Naive thymus-derived CD8-positive, alpha-beta T cell (primary cell): Measurements from ENCODE around the gene NUCKS1. TPM values are rescaled to one million over a fixed set of nuclear protein-coding genes. Genes with fewer than 3 reads are reported as not detected.

Experiments used
- ATAC-seq, 2 donors: fragments of 150-1000 bp; cut with Tn5 transposase in 1 of 2; sonication (Bioruptor Pico), chemical (Tn5 transposase) in 1 of 2; 1 replicate in 1 of 2; 2 replicates in 1 of 2; pipeline ENCODE4 v1.10.0; 2021; ENCODE audit warnings: mild to moderate bottlenecking in 2 of 2, moderate library complexity in 2 of 2
- POLR2A ChIA-PET: fragments of 350-600 bp; sonication (Branson Sonifier 250); formaldehyde crosslinking; loops from one replicate; lab custom pipeline; 2021; ENCODE audit warnings: antibody characterized with exemption; lab: Charles Lee
- DNase-seq, 10 donors: peaks; one replicate each; pipeline versions ENCODE4 v3.0.0 to v3.0.0-alpha.2; 2020 to 2022
- H3K27ac Mint-ChIP-seq, 10 donors: one replicate each; pipeline ENCODE4 v1.8.0; 2020 to 2022; ENCODE audit warnings: mild to moderate bottlenecking in 10 of 10, mixed read lengths in 10 of 10, moderate library complexity in 4 of 10, inconsistent platforms in 1 of 10
- H3K27me3 Mint-ChIP-seq, 5 donors: one replicate each; pipeline ENCODE4 v1.8.0; 2021 to 2022; ENCODE audit warnings: mixed read lengths in 5 of 5
- H3K36me3 Mint-ChIP-seq, 3 donors: one replicate each; pipeline ENCODE4 v1.8.0; 2020 to 2022; ENCODE audit warnings: mixed read lengths in 3 of 3, mild to moderate bottlenecking in 2 of 3, inconsistent platforms in 1 of 3
- H3K4me1 Mint-ChIP-seq, 4 donors: one replicate each; pipeline ENCODE4 v1.8.0; 2021 to 2022; ENCODE audit warnings: mixed read lengths in 4 of 4
- H3K4me3 Mint-ChIP-seq, 10 donors: one replicate each; pipeline ENCODE4 v1.8.0; 2020 to 2022; ENCODE audit warnings: mild to moderate bottlenecking in 10 of 10, mixed read lengths in 10 of 10, moderate library complexity in 6 of 10, inconsistent platforms in 1 of 10
- H3K9me3 Mint-ChIP-seq, 9 donors: one replicate each; pipeline ENCODE4 v1.8.0; 2020 to 2022; ENCODE audit warnings: mixed read lengths in 9 of 9, mild to moderate bottlenecking in 3 of 9, inconsistent platforms in 1 of 9, moderate library complexity in 1 of 9
- polyA plus RNA-seq, 3 donors: library from polyadenylated mRNA; unstranded; fragments of 300-500 nt; fragmentation: Illumina TruSeq; gene quantifications; one replicate each; pipeline ENCODE4 v1.2.3, GENCODE V29; 2021
- total RNA-seq, 8 experiments: library from RNA in 2 of 8; stranded (reverse) in 2 of 8; gene quantifications; one replicate each; pipeline ENCODE4 v1.2.3 and lab custom pipeline; 2021 to 2026

Gene NUCKS1
- total and polyA plus RNA-seq, 5 experiments from 2014 or later = 17.3 to 115 (median 26.1) TPM

- no peaks in the 10 kb centered on the region for H3K27me3 Mint-ChIP-seq
- no peaks in the 10 kb centered on the region for H3K9me3 Mint-ChIP-seq
- peaks cover 0 to 49% (median 20%) of the 10 kb centered on the region in 3 donors for H3K36me3 Mint-ChIP-seq
- ATAC-seq (no peak), DNase-seq (no peak)
- peak overlapping the region in 5 of 10 donors; percentile 4 to 61 (median 35) for H3K27ac Mint-ChIP-seq
- H3K4me1 Mint-ChIP-seq = peaks cover 16 to 36% (median 25%) of the 10 kb centered on the region in 4 donors
- POLR2A ChIA-PET = no interaction called here
- no peak overlapping the region for H3K4me3 Mint-ChIP-seq
Measured at GRCh38 chr1:205767248-205767647, 17.3 kb upstream of the NUCKS1 start.

DNA sequence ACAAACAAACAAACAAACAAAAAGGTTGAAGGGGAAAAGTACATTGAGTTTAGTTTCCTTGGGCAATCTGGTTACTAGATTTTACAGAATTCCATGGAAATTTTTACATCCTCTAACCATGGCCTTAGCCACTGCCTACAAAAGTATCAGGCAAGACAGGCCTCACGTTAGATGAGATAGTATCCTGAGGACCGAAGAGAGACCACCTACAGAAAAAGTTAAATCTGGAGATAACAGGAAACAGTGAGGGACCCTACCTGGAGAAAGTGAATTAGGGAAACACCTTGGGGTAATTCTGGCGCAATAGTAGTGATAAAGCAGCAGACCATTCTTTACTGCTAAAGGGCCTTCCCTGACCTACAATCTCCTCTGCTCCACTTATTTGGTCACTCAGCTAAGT, 16.6 kb upstream of the NUCKS1 start:
- peaks cover 0 to 49% (median 20%) of the 10 kb centered on the region in 3 donors for H3K36me3 Mint-ChIP-seq
- DNase-seq (no peak), ATAC-seq (no peak)
- H3K4me3 Mint-ChIP-seq = no peak overlapping the region
- peaks cover 10 to 30% (median 18%) of the 10 kb centered on the region in 4 donors for H3K4me1 Mint-ChIP-seq
- H3K27ac Mint-ChIP-seq = peak overlapping the region in 5 of 10 donors; percentile 21 to 85 (median 61)
- POLR2A ChIA-PET = interaction anchor here (1.2 to 2.0 kb wide), 2 partner anchors 10 to 17 kb away, joined by 5 to 7 read pairs; partner anchors contain the start of gene NUCKS1
- no peaks in the 10 kb centered on the region for H3K9me3 Mint-ChIP-seq
- H3K27me3 Mint-ChIP-seq = no peaks in the 10 kb centered on the region

- peaks cover 0 to 49% (median 20%) of the 10 kb centered on the region in 3 donors for H3K36me3 Mint-ChIP-seq
- H3K9me3 Mint-ChIP-seq = no peaks in the 10 kb centered on the region
- H3K27me3 Mint-ChIP-seq = no peaks in the 10 kb centered on the region
- H3K4me3 Mint-ChIP-seq = no peak overlapping the region
- peak overlapping the region in 6 of 10 donors; percentile 37 to 85 (median 63) for H3K27ac Mint-ChIP-seq
- POLR2A ChIA-PET = interaction anchor here (1.2 to 2.0 kb wide), 3 partner anchors 9 to 17 kb away, joined by 3 to 7 read pairs (median 5); partner anchors contain the start of genes NUCKS1 and RAB29
- no peak for DNase-seq
- ATAC-seq = no peak
- H3K4me1 Mint-ChIP-seq = peaks cover 6 to 24% (median 14%) of the 10 kb centered on the region in 4 donors
Measured at GRCh38 chr1:205766038-205766437, 16.1 kb upstream of the NUCKS1 start.

DNA sequence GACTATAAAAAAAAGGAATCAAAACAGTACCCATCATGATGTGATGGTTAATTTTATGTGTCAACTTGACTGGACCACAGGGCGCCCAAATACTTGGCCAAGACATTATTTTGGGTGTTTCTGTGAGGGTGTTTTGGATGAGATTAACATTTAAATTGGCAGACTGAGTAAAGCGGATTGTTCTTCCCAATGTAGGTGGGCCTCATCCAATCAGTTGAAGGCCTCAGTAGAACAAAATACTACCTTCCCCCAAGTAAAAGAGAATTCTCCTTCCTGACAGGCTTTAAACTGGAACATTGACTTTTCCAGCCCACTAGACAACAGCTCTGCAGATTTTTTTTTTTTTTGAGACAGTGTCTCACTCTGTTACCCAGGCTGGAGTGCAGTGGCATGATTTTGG, 14.6 kb upstream of the NUCKS1 start:
- Mint-ChIP-seq H3K4me3 (no peak overlapping the region), H3K4me1 (peaks cover 3 to 12% (median 8%) of the 10 kb centered on the region in 4 donors), H3K36me3 (peaks cover 0 to 36% (median 7%) of the 10 kb centered on the region in 3 donors), H3K27me3 (no peaks in the 10 kb centered on the region), H3K9me3 (no peaks in the 10 kb centered on the region), H3K27ac (peak overlapping the region in 5 of 10 donors; percentile 6 to 60 (median 29))
- DNase-seq = no peak
- POLR2A ChIA-PET = interaction anchor here (1.4 to 2.0 kb wide), 2 partner anchors 10 to 15 kb away, joined by 3 to 7 read pairs; partner anchors contain the start of genes NUCKS1 and RAB29
- ATAC-seq = no peak

- POLR2A ChIA-PET = interaction anchor here (0.8 to 1.0 kb wide), 2 partner anchors 9 to 15 kb away, joined by 3 to 4 read pairs; no protein-coding TSS in a partner anchor
- Mint-ChIP-seq H3K27ac (peak overlapping the region in 2 of 10 donors; percentile 35 to 37), H3K27me3 (no peaks in the 10 kb centered on the region), H3K4me3 (no peak overlapping the region), H3K4me1 (peaks cover 3 to 11% (median 7%) of the 10 kb centered on the region in 4 donors), H3K36me3 (peaks cover 0 to 30% (median 1%) of the 10 kb centered on the region in 3 donors), H3K9me3 (no peaks in the 10 kb centered on the region)
- no peak for DNase-seq
- ATAC-seq = no peak
Measured at GRCh38 chr1:205763980-205764379, 14.0 kb upstream of the NUCKS1 start.

- peak overlapping the region in 3 of 10 donors; percentile 31 to 60 (median 55) for H3K27ac Mint-ChIP-seq
- POLR2A ChIA-PET = interaction anchor here (0.6 to 1.6 kb wide), 2 partner anchors 14 to 18 kb away, joined by 4 to 5 read pairs; partner anchors contain the start of gene RAB29
- peaks cover 0 to 4% (median under 1%) of the 10 kb centered on the region in 4 donors for H3K4me1 Mint-ChIP-seq
- H3K27me3 Mint-ChIP-seq = no peaks in the 10 kb centered on the region
- H3K9me3 Mint-ChIP-seq = no peaks in the 10 kb centered on the region
- H3K4me3 Mint-ChIP-seq = no peak overlapping the region
- ATAC-seq = no peak
- DNase-seq = no peak
- peaks cover 0 to 6% (median 0%) of the 10 kb centered on the region in 3 donors for H3K36me3 Mint-ChIP-seq
Measured at GRCh38 chr1:205760606-205761005, 10.6 kb upstream of the NUCKS1 start.

DNA sequence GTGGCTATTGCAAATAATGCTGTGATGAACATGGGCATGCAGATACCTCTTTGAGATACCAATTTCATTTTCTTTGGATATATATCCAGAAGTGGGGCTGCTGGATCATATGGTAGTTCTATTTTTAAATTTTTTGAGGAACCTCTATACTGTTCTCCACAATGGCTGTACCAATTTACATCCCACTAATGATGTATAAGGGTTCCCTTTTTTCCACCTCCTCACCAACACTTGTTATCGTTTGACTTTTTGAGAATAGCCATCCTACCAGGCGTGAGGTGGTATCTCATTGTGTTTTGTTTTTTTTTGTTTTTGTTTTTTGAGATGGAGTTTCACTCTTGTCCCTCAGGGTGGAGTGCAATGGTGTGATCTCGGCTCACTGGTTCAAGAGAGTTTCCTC, 6.6 kb upstream of the NUCKS1 start:
- Mint-ChIP-seq H3K27me3 (no peaks in the 10 kb centered on the region), H3K4me1 (peaks cover 0 to 4% (median under 1%) of the 10 kb centered on the region in 4 donors), H3K36me3 (peaks cover 0 to 2% (median 0%) of the 10 kb centered on the region in 3 donors), H3K4me3 (no peak overlapping the region), H3K9me3 (no peaks in the 10 kb centered on the region), H3K27ac (no peak overlapping the region)
- POLR2A ChIA-PET = interaction anchor here (1.0 to 2.3 kb wide), 2 partner anchors 9 to 18 kb away, joined by 5 to 15 read pairs; partner anchors contain the start of gene RAB29
- ATAC-seq (no peak), DNase-seq (no peak)

GRCh38 chr1:205754857-205755256, 4.9 kb upstream of the NUCKS1 start:
- POLR2A ChIA-PET = interaction anchor here (2.3 kb wide), 1 partner anchor 19 kb away, joined by 15 read pairs; the partner anchor contains the start of gene RAB29
- H3K27ac Mint-ChIP-seq = no peak overlapping the region
- peaks cover 2 to 4% (median 2%) of the 10 kb centered on the region in 3 donors for H3K36me3 Mint-ChIP-seq
- H3K4me1 Mint-ChIP-seq = peaks cover 0 to 13% (median 7%) of the 10 kb centered on the region in 4 donors
- H3K4me3 Mint-ChIP-seq = no peak overlapping the region
- H3K9me3 Mint-ChIP-seq = peaks cover 0 to 2% (median 0%) of the 10 kb centered on the region in 9 donors
- peaks cover 0 to 4% (median 0%) of the 10 kb centered on the region in 5 donors for H3K27me3 Mint-ChIP-seq
- DNase-seq (no peak), ATAC-seq (no peak)

DNA sequence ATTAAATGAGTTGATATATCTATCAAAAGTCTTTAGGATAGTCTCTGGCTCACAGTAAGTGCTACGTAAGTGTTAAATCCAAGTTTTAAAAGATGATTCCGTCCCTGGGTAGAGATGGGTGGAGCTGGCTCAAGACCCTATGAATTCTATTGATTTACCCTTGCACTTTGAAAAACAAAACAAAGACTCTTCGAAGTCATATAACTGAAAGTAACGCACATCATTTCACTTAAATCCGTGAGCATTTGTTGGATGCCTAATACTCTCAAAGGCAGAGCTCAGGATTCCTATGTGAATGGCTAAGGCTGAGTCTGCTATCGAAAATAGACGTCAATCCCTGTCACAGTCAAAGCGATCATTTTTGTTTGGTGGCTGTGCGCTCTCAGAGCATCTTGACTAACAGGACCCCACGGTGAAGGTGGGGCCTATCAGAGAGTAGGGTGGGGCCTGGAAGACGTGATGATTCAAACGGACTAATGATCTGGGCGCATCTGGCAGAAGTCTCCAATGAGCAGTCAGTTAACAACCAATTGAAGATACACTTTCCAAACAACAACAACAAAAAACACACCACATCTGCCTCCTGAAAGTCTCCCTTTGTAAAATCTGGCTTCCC, 1.2 kb upstream of the NUCKS1 start:
- Mint-ChIP-seq H3K27ac (peak overlapping the region in 9 of 10 donors; percentile 40 to 99 (median 97)), H3K27me3 (peaks cover 0 to 4% (median 0%) of the 10 kb centered on the region in 5 donors), H3K4me1 (peaks cover 18 to 35% (median 30%) of the 10 kb centered on the region in 4 donors), H3K4me3 (peak overlapping the region; percentile 19 to 98 (median 94)), H3K36me3 (peaks cover 2 to 13% (median 5%) of the 10 kb centered on the region in 3 donors), H3K9me3 (peaks cover 0 to 2% (median 0%) of the 10 kb centered on the region in 9 donors)
- ATAC-seq = no peak
- DNase-seq = no peak
- POLR2A ChIA-PET = interaction anchor here (0.7 to 4.0 kb wide), 5 partner anchors 7 to 63 kb away, joined by 3 to 84 read pairs (median 12); partner anchors contain the start of gene RAB29

DNA sequence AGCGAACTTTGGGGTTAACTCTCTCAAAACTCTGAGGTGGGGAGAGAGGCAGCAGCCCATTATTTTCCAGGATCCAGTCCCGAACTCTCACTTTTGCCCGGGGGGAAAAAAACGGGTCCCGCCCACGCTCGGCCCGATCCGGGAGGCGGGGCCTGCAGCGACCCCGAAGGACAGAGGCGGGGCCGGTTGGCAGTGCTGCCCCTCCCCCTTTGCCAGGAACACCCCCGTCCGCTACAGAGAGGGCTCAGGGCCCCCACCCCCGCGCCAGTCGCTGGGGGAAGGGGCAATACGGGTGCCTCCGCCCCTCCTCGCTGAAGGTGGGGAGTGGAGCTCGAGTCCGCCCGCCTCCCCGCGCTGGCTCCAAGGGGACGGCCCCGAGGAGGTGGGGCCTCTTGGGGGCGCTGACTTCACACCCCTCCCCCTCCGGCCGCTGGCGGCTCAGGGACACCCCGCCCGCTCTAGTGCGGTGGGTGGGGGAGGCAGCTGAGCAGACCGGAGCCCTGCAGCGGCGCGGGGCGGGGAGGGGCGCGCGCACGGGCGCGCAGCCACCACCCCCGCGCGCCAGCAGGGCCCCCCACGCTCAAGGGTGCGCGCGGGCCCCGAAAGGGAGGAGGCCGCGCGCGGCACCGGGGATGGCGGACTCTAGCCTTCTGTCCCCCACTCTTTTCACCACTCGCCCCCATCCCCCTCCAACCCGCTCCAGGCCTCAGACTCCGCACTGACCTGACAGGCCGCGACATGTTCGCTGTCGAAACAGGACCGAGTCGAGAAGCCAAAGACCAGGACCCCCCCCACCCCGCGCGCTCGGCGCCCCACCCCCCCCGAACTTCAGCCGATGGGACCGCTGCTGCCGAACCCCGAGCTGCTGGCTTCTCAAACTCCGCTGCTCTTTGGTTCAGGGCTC, 496 bp downstream of the NUCKS1 start:
- Mint-ChIP-seq H3K36me3 (peaks cover 2 to 13% (median 5%) of the 10 kb centered on the region in 3 donors), H3K9me3 (peaks cover 0 to 2% (median 0%) of the 10 kb centered on the region in 9 donors), H3K27ac (peak overlapping the region; percentile 97 to 99 (median 98)), H3K27me3 (peaks cover 0 to 4% (median 0%) of the 10 kb centered on the region in 5 donors), H3K4me1 (peaks cover 17 to 49% (median 41%) of the 10 kb centered on the region in 4 donors), H3K4me3 (peak overlapping the region; percentile 94 to 99 (median 97))
- ATAC-seq (peak; percentile 74 to 76), DNase-seq (peak; percentile 95 to 97 (median 96))
- POLR2A ChIA-PET = interaction anchor here (0.6 to 4.0 kb wide), 27 partner anchors 9 to 628 kb away, joined by 3 to 84 read pairs (median 6); partner anchors contain the start of genes ELK4, RAB29, RBBP5 and SLC41A1

- peaks cover 19 to 56% (median 47%) of the 10 kb centered on the region in 4 donors for H3K4me1 Mint-ChIP-seq
- H3K4me3 Mint-ChIP-seq = peak overlapping the region; percentile 94 to 99 (median 97)
- peaks cover 2 to 13% (median 5%) of the 10 kb centered on the region in 3 donors for H3K36me3 Mint-ChIP-seq
- H3K9me3 Mint-ChIP-seq = peaks cover 0 to 2% (median 0%) of the 10 kb centered on the region in 9 donors
- peak in 4 of 10 donors; percentile 18 to 66 (median 24) for DNase-seq
- ATAC-seq = peak; percentile 20 to 21
- peaks cover 0 to 4% (median 0%) of the 10 kb centered on the region in 5 donors for H3K27me3 Mint-ChIP-seq
- peak overlapping the region; percentile 85 to 97 (median 96) for H3K27ac Mint-ChIP-seq
- POLR2A ChIA-PET = interaction anchor here (0.5 to 4.0 kb wide), 27 partner anchors 8 to 157 kb away, joined by 3 to 84 read pairs (median 6); partner anchors contain the start of genes ELK4, RAB29 and SLC41A1
Measured at GRCh38 chr1:205748403-205749233, 1.4 kb downstream of the NUCKS1 start.
